H9 (cell line): ENCODE measurements around the gene USP26. TPM values are rescaled to one million over a fixed set of nuclear protein-coding genes. Genes with fewer than 3 reads are reported as not detected.

ENCODE experiments used
- DNase-seq: peaks from one replicate; pipeline ENCODE4 v3.0.0-alpha.2; 2017
- H2AFZ ChIP-seq: one replicate; pipeline ENCODE4 v1.6.1; 2013; ENCODE audit warnings: mild to moderate bottlenecking, low read length, control low read depth, moderate library complexity
- H2AK5ac ChIP-seq: 2 replicates; pipeline ENCODE4 v1.6.1; 2013; ENCODE audit warnings: low read length, control low read depth, mixed read lengths; ENCODE audit not compliant: insufficient read length
- H2BK120ac ChIP-seq: one replicate; pipeline ENCODE4 v1.6.1; 2013; ENCODE audit warnings: low read depth, mild to moderate bottlenecking, low read length, control low read depth, inconsistent platforms; ENCODE audit not compliant: poor library complexity, severe bottlenecking
- H2BK12ac ChIP-seq: 2 replicates; pipeline ENCODE4 v1.6.1; 2013; ENCODE audit warnings: low read length, control low read depth, mixed read lengths, low read depth; ENCODE audit not compliant: insufficient read length
- H2BK15ac ChIP-seq: 2 replicates; pipeline ENCODE4 v1.6.1; 2013; ENCODE audit warnings: low read depth, low read length, control low read depth
- H2BK20ac ChIP-seq: one replicate; pipeline ENCODE4 v1.6.1; 2013; ENCODE audit warnings: low read depth, mild to moderate bottlenecking, low read length, control low read depth, inconsistent platforms; ENCODE audit not compliant: poor library complexity, severe bottlenecking
- H2BK5ac ChIP-seq: 2 replicates; pipeline ENCODE4 v1.6.1; 2013; ENCODE audit warnings: low read length, control low read depth, mixed read lengths; ENCODE audit not compliant: insufficient read length
- H3K14ac ChIP-seq: 2 replicates; pipeline ENCODE4 v1.6.1; 2013; ENCODE audit warnings: low read length, control low read depth; ENCODE audit not compliant: insufficient read depth
- H3K18ac ChIP-seq: 2 replicates; pipeline ENCODE4 v1.6.1; 2013; ENCODE audit warnings: low read depth, mild to moderate bottlenecking, mixed read lengths, low read length, control low read depth; ENCODE audit not compliant: insufficient read length
- H3K23ac ChIP-seq: 2 replicates; pipeline ENCODE4 v1.6.1; 2013; ENCODE audit warnings: low read length, control low read depth, mixed read lengths, low read depth; ENCODE audit not compliant: insufficient read length
- H3K23me2 ChIP-seq: 2 replicates; pipeline ENCODE4 v1.6.1; 2013; ENCODE audit warnings: low read depth, mild to moderate bottlenecking, mixed read lengths, low read length, control low read depth; ENCODE audit not compliant: insufficient read length, poor library complexity, severe bottlenecking
- H3K27ac ChIP-seq: 2 replicates; pipeline ENCODE4 v1.5.1; 2013; ENCODE audit warnings: low read length, control low read depth, mixed read lengths, low read depth; ENCODE audit not compliant: insufficient read length
- H3K27me3 ChIP-seq: 2 replicates; pipeline ENCODE4 v1.6.1; 2013; ENCODE audit warnings: low read length, control low read depth, inconsistent platforms; ENCODE audit not compliant: insufficient read depth
- H3K4ac ChIP-seq: 2 replicates; pipeline ENCODE4 v1.6.1; 2013; ENCODE audit warnings: low read depth, mild to moderate bottlenecking, control low read depth, inconsistent platforms, low read length, moderate library complexity
- H3K4me1 ChIP-seq: 2 replicates; pipeline ENCODE4 v1.6.1; 2013; ENCODE audit warnings: low read length, control low read depth, inconsistent platforms; ENCODE audit not compliant: insufficient read depth
- H3K4me2 ChIP-seq: 2 replicates; pipeline ENCODE4 v1.6.1; 2013; ENCODE audit warnings: low read length, control low read depth, mixed read lengths; ENCODE audit not compliant: insufficient read length, insufficient read depth
- H3K56ac ChIP-seq: 2 replicates; pipeline ENCODE4 v1.6.1; 2013; ENCODE audit warnings: low read depth, mild to moderate bottlenecking, mixed read lengths, low read length, control low read depth; ENCODE audit not compliant: insufficient read length
- H3K79me1 ChIP-seq: 2 replicates; pipeline ENCODE4 v1.6.1; 2013; ENCODE audit warnings: low read depth, mild to moderate bottlenecking, moderate library complexity, low read length, control low read depth, inconsistent platforms; ENCODE audit not compliant: insufficient read depth, poor library complexity, severe bottlenecking
- H3K79me2 ChIP-seq: 2 replicates; pipeline ENCODE4 v1.6.1; 2013; ENCODE audit warnings: low read length, control low read depth, inconsistent platforms; ENCODE audit not compliant: insufficient read depth
- H3K9ac ChIP-seq: 2 replicates; pipeline ENCODE4 v1.6.1; 2013; ENCODE audit warnings: low read length, control low read depth, mixed read lengths; ENCODE audit not compliant: insufficient read length; ENCODE audit errors: extremely low read depth
- H3K9me3 ChIP-seq: one replicate; pipeline ENCODE4 v1.6.1; 2013; ENCODE audit warnings: low read depth, low read length, inconsistent platforms; ENCODE audit not compliant: control insufficient read depth
- H3T11ph ChIP-seq: one replicate; pipeline ENCODE4 v1.6.1; 2013; ENCODE audit warnings: mild to moderate bottlenecking, low read length, control low read depth, inconsistent platforms
- H4K20me1 ChIP-seq: one replicate; pipeline ENCODE4 v1.6.1; 2013; ENCODE audit not compliant: control insufficient read depth, insufficient read length, insufficient read depth
- H4K5ac ChIP-seq: 2 replicates; pipeline ENCODE4 v1.6.1; 2013; ENCODE audit warnings: low read depth, mild to moderate bottlenecking, mixed read lengths, low read length, control low read depth; ENCODE audit not compliant: insufficient read length
- H4K8ac ChIP-seq: replicated peaks from 2 replicates; pipeline ENCODE4 v1.6.1; 2013; ENCODE audit warnings: low read length, control low read depth, mixed read lengths, low read depth; ENCODE audit not compliant: insufficient read length
- H4K91ac ChIP-seq: 2 replicates; pipeline ENCODE4 v1.6.1; 2013; ENCODE audit warnings: low read depth, mild to moderate bottlenecking, moderate library complexity, mixed read lengths, low read length, control low read depth; ENCODE audit not compliant: insufficient read length
- H3K27ac Mint-ChIP-seq, 3 experiments: 2 replicates in 2 of 3; 3 replicates in 1 of 3; pipeline ENCODE4 v1.8.0; 2020 to 2021; ENCODE audit warnings: mixed read lengths in 3 of 3, mild to moderate bottlenecking in 1 of 3, moderate library complexity in 1 of 3
- H3K27me3 Mint-ChIP-seq: 2 replicates; pipeline ENCODE4 v1.8.0; 2021; ENCODE audit warnings: low read depth, mild to moderate bottlenecking, moderate library complexity, mixed read lengths
- H3K36me3 Mint-ChIP-seq, 3 experiments: 2 replicates in 2 of 3; 3 replicates in 1 of 3; pipeline ENCODE4 v1.8.0; 2020 to 2021; ENCODE audit warnings: low read depth in 3 of 3, mixed read lengths in 3 of 3; ENCODE audit not compliant: insufficient read depth in 1 of 3
- H3K4me1 Mint-ChIP-seq, 2 experiments: 2 replicates each; pipeline ENCODE4 v1.8.0; 2020; ENCODE audit warnings: mixed read lengths in 2 of 2
- H3K4me3 Mint-ChIP-seq, 2 experiments: 2 replicates in 1 of 2; 3 replicates in 1 of 2; pipeline ENCODE4 v1.8.0; 2020 to 2021; ENCODE audit warnings: mild to moderate bottlenecking in 2 of 2, mixed read lengths in 2 of 2, moderate library complexity in 1 of 2
- H3K9me3 Mint-ChIP-seq, 2 experiments: 2 replicates in 1 of 2; 3 replicates in 1 of 2; pipeline ENCODE4 v1.8.0; 2020; ENCODE audit warnings: mild to moderate bottlenecking in 2 of 2, mixed read lengths in 2 of 2, moderate library complexity in 1 of 2
- CTCF ChIP-seq: fragments of 200-600 bp; sonication (generic); conservative IDR thresholded peaks from 3 replicates; pipeline ENCODE4 v1.8.0; 2021; ENCODE audit warnings: antibody characterized with exemption, mild to moderate bottlenecking
- WGBS: extraction: QIAGEN DNeasy Blood & Tissue Kit; methylation state at CpG from one replicate; pipeline ENCODE4 v1.1.7; 2013; ENCODE audit warnings: missing lambda C conversion rate, low lambda C conversion rate, mixed read lengths; ENCODE audit not compliant: insufficient read length; ENCODE audit errors: extremely low coverage; 5-methylcytosine and 5-hydroxymethylcytosine counted together
- total RNA-seq: library from RNA; stranded (reverse); gene quantifications from 2 replicates; pipeline ENCODE4 v1.2.1, GENCODE V29; 2021

USP26 gene
- total RNA-seq, 1 experiment from 2014 or later: not detected

- Histone ChIP-seq H4K20me1 (no peaks in the 10 kb centered on the region), H3K4me2 (no peak overlapping the region), H3K9me3 (peaks cover 6% of the 10 kb centered on the region), H2AK5ac (no peak overlapping the region), H3K27me3 (no peaks in the 10 kb centered on the region), H3T11ph (no peak overlapping the region), H3K4ac (no peak overlapping the region), H3K56ac (no peak overlapping the region), H2BK20ac (no peak overlapping the region), H3K9ac (no peak overlapping the region), H3K79me1 (no peaks in the 10 kb centered on the region), H3K18ac (no peak overlapping the region), H2BK12ac (no peak overlapping the region), H4K5ac (no peak overlapping the region), H3K23ac (no peak overlapping the region), H2BK5ac (no peak overlapping the region), H2BK15ac (no peak overlapping the region), H4K8ac (no peak overlapping the region), H2BK120ac (no peak overlapping the region), H3K14ac (no peak overlapping the region), H4K91ac (no peak overlapping the region), H2AFZ (no peak overlapping the region), H3K79me2 (no peaks in the 10 kb centered on the region), H3K27ac (no peak overlapping the region), H3K23me2 (no peaks in the 10 kb centered on the region), H3K4me1 (no peaks in the 10 kb centered on the region)
- Mint-ChIP-seq H3K4me3 (no peak overlapping the region), H3K4me1 (no peaks in the 10 kb centered on the region), H3K27ac (no peak overlapping the region), H3K9me3 (peaks cover 24 to 25% of the 10 kb centered on the region in 2 experiments), H3K36me3 (peaks cover 10 to 21% (median 12%) of the 10 kb centered on the region in 3 experiments), H3K27me3 (peaks cover 6% of the 10 kb centered on the region)
- WGBS: no CpG with 5 or more reads among the region's 1 CpG
- TF ChIP-seq CTCF: no peak
- DNase-seq: no peak
Observed at GRCh38 chrX:133005616-133006015, 91.3 kb downstream of the USP26 start.
